ENCODE data around the gene ZNF766.
A peak's percentile ranks its signal among the peaks of the same experiment; 100 is the strongest.
"Not testable (repeated sequence)": the region's sequence is repeated elsewhere in the genome, so short reads cannot be mapped to it uniquely, and the experiment has no call there.

Gene ZNF766

DNA sequence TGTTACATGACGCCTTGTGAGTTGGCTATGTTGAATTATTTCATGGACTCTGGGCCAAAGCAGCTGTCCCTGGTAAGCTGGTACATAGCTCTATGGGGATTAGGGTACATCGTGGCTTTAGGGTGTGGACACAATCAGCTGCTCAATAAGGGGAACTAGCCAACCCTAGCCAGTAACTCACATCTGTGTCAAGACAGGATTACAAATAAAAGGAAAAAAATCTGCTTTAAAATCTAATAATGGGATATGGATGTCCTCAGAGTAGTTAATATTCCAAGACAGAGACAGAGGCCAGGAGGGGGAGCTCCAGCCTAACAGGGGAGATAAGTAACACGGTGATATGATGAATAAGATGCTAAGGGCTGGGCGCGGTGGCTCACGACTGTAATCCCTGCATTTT is 21.1 kb upstream of the ZNF766 start:
- in situ Hi-C loops (cut with HindIII; ENCODE audit: low pct_ligation_motif_present, low sequenced_read_pairs): no loop called here
- no peak overlapping the region for H3K27ac ChIP-seq

GRCh38 chr19:52258426-52258825 is 11.0 kb upstream of the ZNF766 start:
- TF ChIP-seq, protein P1, sequence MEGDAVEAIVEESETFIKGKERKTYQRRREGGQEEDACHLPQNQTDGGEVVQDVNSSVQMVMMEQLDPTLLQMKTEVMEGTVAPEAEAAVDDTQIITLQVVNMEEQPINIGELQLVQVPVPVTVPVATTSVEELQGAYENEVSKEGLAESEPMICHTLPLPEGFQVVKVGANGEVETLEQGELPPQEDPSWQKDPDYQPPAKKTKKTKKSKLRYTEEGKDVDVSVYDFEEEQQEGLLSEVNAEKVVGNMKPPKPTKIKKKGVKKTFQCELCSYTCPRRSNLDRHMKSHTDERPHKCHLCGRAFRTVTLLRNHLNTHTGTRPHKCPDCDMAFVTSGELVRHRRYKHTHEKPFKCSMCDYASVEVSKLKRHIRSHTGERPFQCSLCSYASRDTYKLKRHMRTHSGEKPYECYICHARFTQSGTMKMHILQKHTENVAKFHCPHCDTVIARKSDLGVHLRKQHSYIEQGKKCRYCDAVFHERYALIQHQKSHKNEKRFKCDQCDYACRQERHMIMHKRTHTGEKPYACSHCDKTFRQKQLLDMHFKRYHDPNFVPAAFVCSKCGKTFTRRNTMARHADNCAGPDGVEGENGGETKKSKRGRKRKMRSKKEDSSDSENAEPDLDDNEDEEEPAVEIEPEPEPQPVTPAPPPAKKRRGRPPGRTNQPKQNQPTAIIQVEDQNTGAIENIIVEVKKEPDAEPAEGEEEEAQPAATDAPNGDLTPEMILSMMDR (IDR thresholded peaks at IDR 0.05; ENCODE audit: low read depth, low read length, missing control alignments): no peak
- Histone ChIP-seq H3K4me3 (ENCODE audit: low read depth, low read length) (no peak overlapping the region), H3K36me3 (replicated peaks) (no peaks in the 10 kb centered on the region), H3K27ac (no peak overlapping the region), H3K27me3 (replicated peaks) (no peaks in the 10 kb centered on the region)
- DNase-seq: peak; percentile 6
- in situ Hi-C loops (cut with HindIII; ENCODE audit: low pct_ligation_motif_present, low sequenced_read_pairs): no loop called here

More for the DNA sequence above, 21.1 kb upstream of the ZNF766 start:
- Histone ChIP-seq H3K27me3 (replicated peaks) (no peaks in the 10 kb centered on the region), H3K4me3 (ENCODE audit: low read depth, low read length) (no peak overlapping the region), H3K36me3 (replicated peaks) (no peaks in the 10 kb centered on the region)
- peak; percentile 50 for DNase-seq
- TF ChIP-seq, protein P1 (IDR thresholded peaks at IDR 0.05; ENCODE audit: low read depth, low read length, missing control alignments): peak; percentile 59

DNA sequence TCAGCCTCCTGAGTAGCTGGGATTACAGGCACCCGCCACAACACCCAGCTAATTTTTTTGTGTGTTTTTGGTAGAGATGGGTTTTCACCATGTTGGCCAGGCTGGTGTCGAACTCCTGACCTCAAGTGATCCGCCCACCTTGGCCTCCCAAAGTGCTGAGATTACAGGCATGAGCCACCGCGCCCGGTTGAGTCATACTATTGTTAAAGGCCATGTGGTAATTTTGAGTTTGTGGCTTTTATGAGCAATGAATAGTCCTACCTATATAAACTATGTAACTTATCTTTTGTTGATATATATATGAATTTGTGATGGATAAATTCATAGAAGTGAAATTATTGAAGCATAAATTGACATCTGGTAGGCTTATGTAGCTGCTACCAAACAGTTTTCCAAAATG is 3.8 kb upstream of the ZNF766 start:
- H3K27me3 ChIP-seq (replicated peaks); DNase-seq; in situ Hi-C loops (cut with HindIII; ENCODE audit: low pct_ligation_motif_present, low sequenced_read_pairs); H3K4me3 ChIP-seq (ENCODE audit: low read depth, low read length); H3K27ac ChIP-seq; H3K36me3 ChIP-seq (replicated peaks): not testable (repeated sequence)

GRCh38 chr19:52270266-52270885 is 989 bp downstream of the ZNF766 start:
- in situ Hi-C loops (cut with HindIII; ENCODE audit: low pct_ligation_motif_present, low sequenced_read_pairs): no loop called here
- TF ChIP-seq, protein P1 (IDR thresholded peaks at IDR 0.05; ENCODE audit: low read depth, low read length, missing control alignments): no peak
- DNase-seq: no peak

DNA sequence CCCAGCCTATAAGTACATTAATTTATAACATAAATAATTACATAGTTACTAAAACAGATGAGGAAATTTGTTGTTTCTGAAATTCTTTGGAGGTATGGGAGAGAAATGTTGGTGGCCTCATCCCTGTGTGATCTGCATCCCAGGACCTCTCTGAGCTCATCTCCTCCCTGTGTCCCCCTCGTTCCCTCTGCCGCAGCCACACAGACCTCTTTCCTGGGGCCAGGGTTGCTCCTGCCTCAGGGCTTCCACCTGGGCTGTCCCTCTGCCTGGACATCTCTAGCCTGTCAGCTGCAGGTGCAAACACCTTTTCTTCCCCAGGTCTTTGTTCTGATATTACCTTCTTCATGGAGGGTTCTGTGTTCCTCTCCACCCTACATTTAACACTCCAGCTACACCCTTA is 3.9 kb downstream of the ZNF766 start:
- in situ Hi-C loops (cut with HindIII; ENCODE audit: low pct_ligation_motif_present, low sequenced_read_pairs): no loop called here
- DNase-seq: no peak
- Histone ChIP-seq H3K4me3 (ENCODE audit: low read depth, low read length) (no peak overlapping the region), H3K27ac (no peak overlapping the region), H3K36me3 (replicated peaks) (no peaks in the 10 kb centered on the region), H3K27me3 (replicated peaks) (no peaks in the 10 kb centered on the region)
- TF ChIP-seq, protein P1 (IDR thresholded peaks at IDR 0.05; ENCODE audit: low read depth, low read length, missing control alignments): no peak

More at GRCh38 chr19:52270266-52270885, 989 bp downstream of the ZNF766 start:
- Histone ChIP-seq H3K36me3 (replicated peaks) (no peaks in the 10 kb centered on the region), H3K4me3 (ENCODE audit: low read depth, low read length) (peak overlapping the region; percentile 95), H3K27ac (peak overlapping the region; percentile 91), H3K27me3 (replicated peaks) (no peaks in the 10 kb centered on the region)

DNA sequence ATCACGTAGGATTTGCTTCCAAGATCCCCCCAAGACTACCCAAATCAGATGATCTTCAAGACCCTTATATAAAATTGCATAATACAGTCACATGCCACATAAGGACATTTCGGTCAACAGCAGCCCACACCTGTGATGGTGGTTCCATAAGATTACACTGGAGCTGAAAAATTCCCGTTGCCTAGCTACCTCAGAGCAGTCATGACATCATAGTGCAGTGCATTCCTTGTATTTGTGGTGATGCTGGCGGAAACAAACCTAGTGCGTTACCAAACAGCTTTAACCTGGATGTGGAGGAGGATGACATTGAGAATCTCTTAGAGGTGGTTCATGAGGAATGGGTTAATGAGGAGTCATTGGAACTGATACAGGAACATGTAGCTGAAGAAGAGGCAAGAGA is 4.8 kb downstream of the ZNF766 start:
- DNase-seq: no peak
- H3K27me3 ChIP-seq (replicated peaks): no peaks in the 10 kb centered on the region
- no peak overlapping the region for H3K4me3 ChIP-seq (ENCODE audit: low read depth, low read length)
- H3K36me3 ChIP-seq (replicated peaks): no peaks in the 10 kb centered on the region
- in situ Hi-C loops (cut with HindIII; ENCODE audit: low pct_ligation_motif_present, low sequenced_read_pairs): no loop called here
- TF ChIP-seq, protein P1 (IDR thresholded peaks at IDR 0.05; ENCODE audit: low read depth, low read length, missing control alignments): no peak
- no peak overlapping the region for H3K27ac ChIP-seq

All from brain microvascular endothelial cell (primary cell).